GM23338 (cell line): ENCODE data around the gene TMEM179B.

ENCODE experiments used
- CREB1 ChIP-seq: fragments of 250-450 bp; sonication (Bioruptor Pico); IDR thresholded peaks from 2 replicates; pipeline ENCODE4 v1.5.0; 2020; ENCODE audit warnings: low read depth, mild to moderate bottlenecking, moderate library complexity
- EZH2 ChIP-seq: fragments of 200-600 bp; sonication (generic); IDR thresholded peaks from one replicate; pipeline ENCODE4 v1.8.0; 2017; ENCODE audit warnings: antibody characterized with exemption, mild to moderate bottlenecking, low read depth; ENCODE audit not compliant: unreplicated experiment
- EZH2phosphoT487 ChIP-seq: fragments of 200-600 bp; sonication (generic); IDR thresholded peaks from one replicate; pipeline ENCODE4 v1.8.1; 2018; ENCODE audit warnings: antibody characterized with exemption; ENCODE audit not compliant: unreplicated experiment
- JUNB ChIP-seq: IDR thresholded peaks from one replicate; pipeline ENCODE4 v1.6.1; 2016; ENCODE audit warnings: antibody characterized with exemption; ENCODE audit not compliant: unreplicated experiment
- POLR2AphosphoS5 ChIP-seq: IDR thresholded peaks from 2 replicates; pipeline ENCODE4 v1.6.1; 2016; ENCODE audit warnings: antibody characterized with exemption, low read depth
- STAT1 ChIP-seq: IDR thresholded peaks from one replicate; pipeline ENCODE4 v1.6.1; 2016; ENCODE audit warnings: antibody characterized with exemption; ENCODE audit not compliant: unreplicated experiment
- ZNF331 ChIP-seq: fragments of 250-450 bp; sonication (Bioruptor Pico); IDR thresholded peaks from 2 replicates; pipeline ENCODE4 v1.5.0; 2020; ENCODE audit warnings: low read depth, mild to moderate bottlenecking, moderate library complexity
- TF ChIP-seq, protein P1 (sequence below), 2 experiments: fragments of 200-600 bp in 1 of 2; sonication (generic) in 1 of 2; conservative IDR thresholded peaks; 2 replicates each; pipeline versions ENCODE4 v1.5.1 to v1.6.1; 2016 to 2017; ENCODE audit warnings: antibody characterized with exemption in 2 of 2, low read depth in 2 of 2, mild to moderate bottlenecking in 2 of 2, moderate library complexity in 1 of 2
- TF ChIP-seq, protein P2 (sequence below): fragments of 250-450 bp; sonication (Bioruptor Pico); IDR thresholded peaks from 2 replicates; pipeline ENCODE4 v1.5.0; 2020; ENCODE audit warnings: mild to moderate bottlenecking, moderate library complexity
- TF ChIP-seq, protein P3 (sequence below): IDR thresholded peaks from one replicate; pipeline ENCODE4 v1.6.1; 2018; ENCODE audit warnings: antibody characterized with exemption; ENCODE audit not compliant: unreplicated experiment

DNA sequence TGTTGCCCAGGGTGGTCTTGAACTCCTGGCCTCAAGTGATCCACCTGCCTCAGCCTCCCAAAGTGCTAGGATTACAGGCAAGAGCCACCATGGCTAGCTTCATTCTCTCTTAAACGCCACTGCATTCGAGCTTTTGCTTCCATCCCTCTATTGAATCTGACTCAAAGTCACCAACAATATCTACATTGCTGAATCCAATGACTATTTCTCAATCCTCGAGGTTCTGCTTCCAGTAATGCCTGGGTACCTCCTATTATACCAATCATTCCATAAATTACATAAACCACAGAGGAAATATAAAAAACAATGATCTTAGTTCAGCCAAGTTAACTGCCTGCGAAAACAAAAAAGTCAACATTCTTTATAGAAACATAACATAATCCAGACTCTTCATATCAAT, 29.9 kb downstream of the TMEM179B start:
- TF ChIP-seq, protein P1, sequence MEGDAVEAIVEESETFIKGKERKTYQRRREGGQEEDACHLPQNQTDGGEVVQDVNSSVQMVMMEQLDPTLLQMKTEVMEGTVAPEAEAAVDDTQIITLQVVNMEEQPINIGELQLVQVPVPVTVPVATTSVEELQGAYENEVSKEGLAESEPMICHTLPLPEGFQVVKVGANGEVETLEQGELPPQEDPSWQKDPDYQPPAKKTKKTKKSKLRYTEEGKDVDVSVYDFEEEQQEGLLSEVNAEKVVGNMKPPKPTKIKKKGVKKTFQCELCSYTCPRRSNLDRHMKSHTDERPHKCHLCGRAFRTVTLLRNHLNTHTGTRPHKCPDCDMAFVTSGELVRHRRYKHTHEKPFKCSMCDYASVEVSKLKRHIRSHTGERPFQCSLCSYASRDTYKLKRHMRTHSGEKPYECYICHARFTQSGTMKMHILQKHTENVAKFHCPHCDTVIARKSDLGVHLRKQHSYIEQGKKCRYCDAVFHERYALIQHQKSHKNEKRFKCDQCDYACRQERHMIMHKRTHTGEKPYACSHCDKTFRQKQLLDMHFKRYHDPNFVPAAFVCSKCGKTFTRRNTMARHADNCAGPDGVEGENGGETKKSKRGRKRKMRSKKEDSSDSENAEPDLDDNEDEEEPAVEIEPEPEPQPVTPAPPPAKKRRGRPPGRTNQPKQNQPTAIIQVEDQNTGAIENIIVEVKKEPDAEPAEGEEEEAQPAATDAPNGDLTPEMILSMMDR (conservative IDR thresholded peaks at IDR 0.05; ENCODE audit: low read depth in 2 of 2) = no peak
- TF ChIP-seq, protein P2, sequence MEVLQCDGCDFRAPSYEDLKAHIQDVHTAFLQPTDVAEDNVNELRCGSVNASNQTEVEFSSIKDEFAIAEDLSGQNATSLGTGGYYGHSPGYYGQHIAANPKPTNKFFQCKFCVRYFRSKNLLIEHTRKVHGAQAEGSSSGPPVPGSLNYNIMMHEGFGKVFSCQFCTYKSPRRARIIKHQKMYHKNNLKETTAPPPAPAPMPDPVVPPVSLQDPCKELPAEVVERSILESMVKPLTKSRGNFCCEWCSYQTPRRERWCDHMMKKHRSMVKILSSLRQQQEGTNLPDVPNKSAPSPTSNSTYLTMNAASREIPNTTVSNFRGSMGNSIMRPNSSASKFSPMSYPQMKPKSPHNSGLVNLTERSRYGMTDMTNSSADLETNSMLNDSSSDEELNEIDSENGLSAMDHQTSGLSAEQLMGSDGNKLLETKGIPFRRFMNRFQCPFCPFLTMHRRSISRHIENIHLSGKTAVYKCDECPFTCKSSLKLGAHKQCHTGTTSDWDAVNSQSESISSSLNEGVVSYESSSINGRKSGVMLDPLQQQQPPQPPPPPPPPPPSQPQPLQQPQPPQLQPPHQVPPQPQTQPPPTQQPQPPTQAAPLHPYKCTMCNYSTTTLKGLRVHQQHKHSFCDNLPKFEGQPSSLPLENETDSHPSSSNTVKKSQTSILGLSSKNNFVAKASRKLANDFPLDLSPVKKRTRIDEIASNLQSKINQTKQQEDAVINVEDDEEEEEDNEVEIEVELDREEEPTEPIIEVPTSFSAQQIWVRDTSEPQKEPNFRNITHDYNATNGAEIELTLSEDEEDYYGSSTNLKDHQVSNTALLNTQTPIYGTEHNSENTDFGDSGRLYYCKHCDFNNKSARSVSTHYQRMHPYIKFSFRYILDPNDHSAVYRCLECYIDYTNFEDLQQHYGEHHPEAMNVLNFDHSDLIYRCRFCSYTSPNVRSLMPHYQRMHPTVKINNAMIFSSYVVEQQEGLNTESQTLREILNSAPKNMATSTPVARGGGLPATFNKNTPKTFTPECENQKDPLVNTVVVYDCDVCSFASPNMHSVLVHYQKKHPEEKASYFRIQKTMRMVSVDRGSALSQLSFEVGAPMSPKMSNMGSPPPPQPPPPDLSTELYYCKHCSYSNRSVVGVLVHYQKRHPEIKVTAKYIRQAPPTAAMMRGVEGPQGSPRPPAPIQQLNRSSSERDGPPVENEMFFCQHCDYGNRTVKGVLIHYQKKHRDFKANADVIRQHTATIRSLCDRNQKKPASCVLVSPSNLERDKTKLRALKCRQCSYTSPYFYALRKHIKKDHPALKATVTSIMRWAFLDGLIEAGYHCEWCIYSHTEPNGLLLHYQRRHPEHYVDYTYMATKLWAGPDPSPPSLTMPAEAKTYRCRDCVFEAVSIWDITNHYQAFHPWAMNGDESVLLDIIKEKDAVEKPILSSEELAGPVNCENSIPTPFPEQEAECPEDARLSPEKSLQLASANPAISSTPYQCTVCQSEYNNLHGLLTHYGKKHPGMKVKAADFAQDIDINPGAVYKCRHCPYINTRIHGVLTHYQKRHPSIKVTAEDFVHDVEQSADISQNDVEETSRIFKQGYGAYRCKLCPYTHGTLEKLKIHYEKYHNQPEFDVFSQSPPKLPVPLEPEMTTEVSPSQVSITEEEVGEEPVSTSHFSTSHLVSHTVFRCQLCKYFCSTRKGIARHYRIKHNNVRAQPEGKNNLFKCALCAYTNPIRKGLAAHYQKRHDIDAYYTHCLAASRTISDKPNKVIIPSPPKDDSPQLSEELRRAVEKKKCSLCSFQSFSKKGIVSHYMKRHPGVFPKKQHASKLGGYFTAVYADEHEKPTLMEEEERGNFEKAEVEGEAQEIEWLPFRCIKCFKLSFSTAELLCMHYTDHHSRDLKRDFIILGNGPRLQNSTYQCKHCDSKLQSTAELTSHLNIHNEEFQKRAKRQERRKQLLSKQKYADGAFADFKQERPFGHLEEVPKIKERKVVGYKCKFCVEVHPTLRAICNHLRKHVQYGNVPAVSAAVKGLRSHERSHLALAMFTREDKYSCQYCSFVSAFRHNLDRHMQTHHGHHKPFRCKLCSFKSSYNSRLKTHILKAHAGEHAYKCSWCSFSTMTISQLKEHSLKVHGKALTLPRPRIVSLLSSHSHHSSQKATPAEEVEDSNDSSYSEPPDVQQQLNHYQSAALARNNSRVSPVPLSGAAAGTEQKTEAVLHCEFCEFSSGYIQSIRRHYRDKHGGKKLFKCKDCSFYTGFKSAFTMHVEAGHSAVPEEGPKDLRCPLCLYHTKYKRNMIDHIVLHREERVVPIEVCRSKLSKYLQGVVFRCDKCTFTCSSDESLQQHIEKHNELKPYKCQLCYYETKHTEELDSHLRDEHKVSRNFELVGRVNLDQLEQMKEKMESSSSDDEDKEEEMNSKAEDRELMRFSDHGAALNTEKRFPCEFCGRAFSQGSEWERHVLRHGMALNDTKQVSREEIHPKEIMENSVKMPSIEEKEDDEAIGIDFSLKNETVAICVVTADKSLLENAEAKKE (CRISPR knock-in tag) = no peak
- TF ChIP-seq, protein P3, sequence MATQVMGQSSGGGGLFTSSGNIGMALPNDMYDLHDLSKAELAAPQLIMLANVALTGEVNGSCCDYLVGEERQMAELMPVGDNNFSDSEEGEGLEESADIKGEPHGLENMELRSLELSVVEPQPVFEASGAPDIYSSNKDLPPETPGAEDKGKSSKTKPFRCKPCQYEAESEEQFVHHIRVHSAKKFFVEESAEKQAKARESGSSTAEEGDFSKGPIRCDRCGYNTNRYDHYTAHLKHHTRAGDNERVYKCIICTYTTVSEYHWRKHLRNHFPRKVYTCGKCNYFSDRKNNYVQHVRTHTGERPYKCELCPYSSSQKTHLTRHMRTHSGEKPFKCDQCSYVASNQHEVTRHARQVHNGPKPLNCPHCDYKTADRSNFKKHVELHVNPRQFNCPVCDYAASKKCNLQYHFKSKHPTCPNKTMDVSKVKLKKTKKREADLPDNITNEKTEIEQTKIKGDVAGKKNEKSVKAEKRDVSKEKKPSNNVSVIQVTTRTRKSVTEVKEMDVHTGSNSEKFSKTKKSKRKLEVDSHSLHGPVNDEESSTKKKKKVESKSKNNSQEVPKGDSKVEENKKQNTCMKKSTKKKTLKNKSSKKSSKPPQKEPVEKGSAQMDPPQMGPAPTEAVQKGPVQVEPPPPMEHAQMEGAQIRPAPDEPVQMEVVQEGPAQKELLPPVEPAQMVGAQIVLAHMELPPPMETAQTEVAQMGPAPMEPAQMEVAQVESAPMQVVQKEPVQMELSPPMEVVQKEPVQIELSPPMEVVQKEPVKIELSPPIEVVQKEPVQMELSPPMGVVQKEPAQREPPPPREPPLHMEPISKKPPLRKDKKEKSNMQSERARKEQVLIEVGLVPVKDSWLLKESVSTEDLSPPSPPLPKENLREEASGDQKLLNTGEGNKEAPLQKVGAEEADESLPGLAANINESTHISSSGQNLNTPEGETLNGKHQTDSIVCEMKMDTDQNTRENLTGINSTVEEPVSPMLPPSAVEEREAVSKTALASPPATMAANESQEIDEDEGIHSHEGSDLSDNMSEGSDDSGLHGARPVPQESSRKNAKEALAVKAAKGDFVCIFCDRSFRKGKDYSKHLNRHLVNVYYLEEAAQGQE = no peak
- TF ChIP-seq POLR2AphosphoS5 (no peak), EZH2 (no peak), EZH2phosphoT487 (no peak), ZNF331 (CRISPR knock-in tag) (no peak), JUNB (no peak), CREB1 (CRISPR knock-in tag) (no peak), STAT1 (no peak)
